Measurements from ENCODE around the gene MAML2. TPM values are rescaled to one million over a fixed set of nuclear protein-coding genes. Genes with fewer than 3 reads are reported as not detected.

MAML2 gene
- total and polyA plus RNA-seq, 4 donors, result 0.56 to 2.1 (median 1.4) TPM

DNA sequence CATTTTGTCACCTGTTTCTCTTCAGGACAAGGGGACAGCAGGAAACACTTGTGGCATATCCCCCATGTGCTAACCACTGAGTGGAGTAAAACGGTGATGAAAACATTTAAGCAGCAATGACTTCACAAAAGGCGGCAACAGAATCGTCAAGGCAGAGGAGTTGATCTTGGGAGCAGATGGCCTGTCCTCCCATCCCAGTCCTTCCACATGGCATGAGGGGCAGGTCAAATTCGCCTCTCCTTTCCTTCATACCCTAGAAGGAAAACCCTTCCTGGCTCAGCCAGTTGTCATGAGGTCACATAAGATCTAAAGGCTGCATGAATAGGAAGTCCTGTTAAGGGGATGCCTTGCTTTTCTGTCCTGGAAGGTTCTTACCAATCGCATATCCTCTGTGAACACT lies 169.1 kb downstream of the MAML2 start (continued):
- no peak for TF ChIP-seq TAF1 (conservative IDR thresholded peaks at IDR 0.05)
- no peak for TF ChIP-seq RXRA (IDR thresholded peaks at IDR 0.05)
- TF ChIP-seq, protein P1, sequence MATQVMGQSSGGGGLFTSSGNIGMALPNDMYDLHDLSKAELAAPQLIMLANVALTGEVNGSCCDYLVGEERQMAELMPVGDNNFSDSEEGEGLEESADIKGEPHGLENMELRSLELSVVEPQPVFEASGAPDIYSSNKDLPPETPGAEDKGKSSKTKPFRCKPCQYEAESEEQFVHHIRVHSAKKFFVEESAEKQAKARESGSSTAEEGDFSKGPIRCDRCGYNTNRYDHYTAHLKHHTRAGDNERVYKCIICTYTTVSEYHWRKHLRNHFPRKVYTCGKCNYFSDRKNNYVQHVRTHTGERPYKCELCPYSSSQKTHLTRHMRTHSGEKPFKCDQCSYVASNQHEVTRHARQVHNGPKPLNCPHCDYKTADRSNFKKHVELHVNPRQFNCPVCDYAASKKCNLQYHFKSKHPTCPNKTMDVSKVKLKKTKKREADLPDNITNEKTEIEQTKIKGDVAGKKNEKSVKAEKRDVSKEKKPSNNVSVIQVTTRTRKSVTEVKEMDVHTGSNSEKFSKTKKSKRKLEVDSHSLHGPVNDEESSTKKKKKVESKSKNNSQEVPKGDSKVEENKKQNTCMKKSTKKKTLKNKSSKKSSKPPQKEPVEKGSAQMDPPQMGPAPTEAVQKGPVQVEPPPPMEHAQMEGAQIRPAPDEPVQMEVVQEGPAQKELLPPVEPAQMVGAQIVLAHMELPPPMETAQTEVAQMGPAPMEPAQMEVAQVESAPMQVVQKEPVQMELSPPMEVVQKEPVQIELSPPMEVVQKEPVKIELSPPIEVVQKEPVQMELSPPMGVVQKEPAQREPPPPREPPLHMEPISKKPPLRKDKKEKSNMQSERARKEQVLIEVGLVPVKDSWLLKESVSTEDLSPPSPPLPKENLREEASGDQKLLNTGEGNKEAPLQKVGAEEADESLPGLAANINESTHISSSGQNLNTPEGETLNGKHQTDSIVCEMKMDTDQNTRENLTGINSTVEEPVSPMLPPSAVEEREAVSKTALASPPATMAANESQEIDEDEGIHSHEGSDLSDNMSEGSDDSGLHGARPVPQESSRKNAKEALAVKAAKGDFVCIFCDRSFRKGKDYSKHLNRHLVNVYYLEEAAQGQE (IDR thresholded peaks at IDR 0.05), result no peak
- no peak for TF ChIP-seq FOXA1 (IDR thresholded peaks at IDR 0.05)
- TF ChIP-seq, protein P2, sequence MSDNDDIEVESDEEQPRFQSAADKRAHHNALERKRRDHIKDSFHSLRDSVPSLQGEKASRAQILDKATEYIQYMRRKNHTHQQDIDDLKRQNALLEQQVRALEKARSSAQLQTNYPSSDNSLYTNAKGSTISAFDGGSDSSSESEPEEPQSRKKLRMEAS (IDR thresholded peaks at IDR 0.05), result no peak
- TF ChIP-seq YY1 (IDR thresholded peaks at IDR 0.05), result no peak

GRCh38 chr11:96173422-96173821 lies 169.6 kb downstream of the MAML2 start:
- TF ChIP-seq SP1 (IDR thresholded peaks at IDR 0.05), result no peak
- 77% methylated on average over 7 of the region's 7 CpGs for WGBS
- Histone ChIP-seq H3K36me3 (ENCODE audit: control insufficient read depth in 4 of 4, insufficient read depth in 3 of 4, low read depth in 1 of 4, low read length in 3 of 4) (no peaks in the 10 kb centered on the region), H3K27ac (ENCODE audit: low read depth in 1 of 2, low read length in 2 of 2) (no peak overlapping the region), H3K4me1 (ENCODE audit: control insufficient read depth in 4 of 4, insufficient read depth in 4 of 4, low read length in 3 of 4) (peaks cover 0 to 5% (median 0%) of the 10 kb centered on the region in 4 donors), H3K4me3 (ENCODE audit: low read depth in 1 of 3, low read length in 3 of 3) (no peak overlapping the region), H3K9me3 (ENCODE audit: control insufficient read depth in 4 of 4, low read length in 3 of 4) (no peaks in the 10 kb centered on the region), H3K9ac (ENCODE audit: low read depth in 1 of 2, low read length in 2 of 2) (no peak overlapping the region), H3K27me3 (ENCODE audit: control insufficient read depth in 4 of 4, insufficient read depth in 4 of 4, low read length in 3 of 4) (no peaks in the 10 kb centered on the region)
- no peak for DNase-seq (ENCODE audit: low spot score)

- Histone ChIP-seq H3K9ac (ENCODE audit: low read depth in 1 of 2, low read length in 2 of 2) (no peak overlapping the region), H3K27ac (ENCODE audit: low read depth in 1 of 2, low read length in 2 of 2) (no peak overlapping the region), H3K4me1 (ENCODE audit: control insufficient read depth in 4 of 4, insufficient read depth in 4 of 4, low read length in 3 of 4) (peaks cover 0 to 5% (median 0%) of the 10 kb centered on the region in 4 donors), H3K36me3 (ENCODE audit: control insufficient read depth in 4 of 4, insufficient read depth in 3 of 4, low read depth in 1 of 4, low read length in 3 of 4) (no peaks in the 10 kb centered on the region), H3K4me3 (ENCODE audit: low read depth in 1 of 3, low read length in 3 of 3) (no peak overlapping the region), H3K9me3 (ENCODE audit: control insufficient read depth in 4 of 4, low read length in 3 of 4) (no peaks in the 10 kb centered on the region), H3K27me3 (ENCODE audit: control insufficient read depth in 4 of 4, insufficient read depth in 4 of 4, low read length in 3 of 4) (no peaks in the 10 kb centered on the region)
- 94% methylated on average over 1 of the region's 1 CpG for WGBS
- TF ChIP-seq RXRA (IDR thresholded peaks at IDR 0.05), result no peak
- TF ChIP-seq HNF4G (IDR thresholded peaks at IDR 0.05), result no peak
- TF ChIP-seq SP1 (IDR thresholded peaks at IDR 0.05), result no peak
- TF ChIP-seq FOXA2 (IDR thresholded peaks at IDR 0.05), result no peak
- TF ChIP-seq, protein P3, sequence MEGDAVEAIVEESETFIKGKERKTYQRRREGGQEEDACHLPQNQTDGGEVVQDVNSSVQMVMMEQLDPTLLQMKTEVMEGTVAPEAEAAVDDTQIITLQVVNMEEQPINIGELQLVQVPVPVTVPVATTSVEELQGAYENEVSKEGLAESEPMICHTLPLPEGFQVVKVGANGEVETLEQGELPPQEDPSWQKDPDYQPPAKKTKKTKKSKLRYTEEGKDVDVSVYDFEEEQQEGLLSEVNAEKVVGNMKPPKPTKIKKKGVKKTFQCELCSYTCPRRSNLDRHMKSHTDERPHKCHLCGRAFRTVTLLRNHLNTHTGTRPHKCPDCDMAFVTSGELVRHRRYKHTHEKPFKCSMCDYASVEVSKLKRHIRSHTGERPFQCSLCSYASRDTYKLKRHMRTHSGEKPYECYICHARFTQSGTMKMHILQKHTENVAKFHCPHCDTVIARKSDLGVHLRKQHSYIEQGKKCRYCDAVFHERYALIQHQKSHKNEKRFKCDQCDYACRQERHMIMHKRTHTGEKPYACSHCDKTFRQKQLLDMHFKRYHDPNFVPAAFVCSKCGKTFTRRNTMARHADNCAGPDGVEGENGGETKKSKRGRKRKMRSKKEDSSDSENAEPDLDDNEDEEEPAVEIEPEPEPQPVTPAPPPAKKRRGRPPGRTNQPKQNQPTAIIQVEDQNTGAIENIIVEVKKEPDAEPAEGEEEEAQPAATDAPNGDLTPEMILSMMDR (IDR thresholded peaks at IDR 0.05; ENCODE audit: low read depth, low read length, missing input control), result no peak
- TF ChIP-seq RAD21 (IDR thresholded peaks at IDR 0.05), result no peak
- TF ChIP-seq ATF3 (IDR thresholded peaks at IDR 0.05), result no peak
- no peak for TF ChIP-seq ZBTB33 (IDR thresholded peaks at IDR 0.05)
- no peak for DNase-seq (ENCODE audit: low spot score)
These were observed 170.4 kb downstream of the MAML2 start for GRCh38 chr11:96172604-96173003.

All from liver (tissue), 9 donors.